Upper lobe of left lung (tissue), 4 donors: ENCODE data around the gene HTR6.
"Not testable (repeated sequence)": the region's sequence is repeated elsewhere in the genome, so short reads cannot be mapped to it uniquely, and the experiment has no call there.

Experiments used
- EP300 ChIP-seq, 4 donors: sonication (generic); formaldehyde crosslinking; IDR thresholded peaks; one replicate each; pipeline ENCODE4 v1.5.1; 2017; ENCODE audit warnings: antibody characterized with exemption in 4 of 4, control low read depth in 2 of 4
- POLR2A ChIP-seq, 4 donors: fragments of 450-650 bp; IDR thresholded peaks; one replicate each; pipeline ENCODE4 v1.5.1; 2016 to 2017; ENCODE audit warnings: antibody characterized with exemption in 4 of 4, mild to moderate bottlenecking in 2 of 4
- POLR2AphosphoS5 ChIP-seq, 2 donors: sonication (generic); formaldehyde crosslinking; IDR thresholded peaks; one replicate each; pipeline ENCODE4 v1.5.1; 2017; ENCODE audit warnings: antibody characterized with exemption in 2 of 2
- TF ChIP-seq, protein P1 (sequence below), 6 experiments: fragments of 450-650 bp in 4 of 6; fragments of 200-600 bp in 2 of 6; sonication (generic) in 2 of 6; IDR thresholded peaks; one replicate each; pipeline ENCODE4 v1.5.1; 2016 to 2019; ENCODE audit warnings: antibody characterized with exemption in 6 of 6

DNA sequence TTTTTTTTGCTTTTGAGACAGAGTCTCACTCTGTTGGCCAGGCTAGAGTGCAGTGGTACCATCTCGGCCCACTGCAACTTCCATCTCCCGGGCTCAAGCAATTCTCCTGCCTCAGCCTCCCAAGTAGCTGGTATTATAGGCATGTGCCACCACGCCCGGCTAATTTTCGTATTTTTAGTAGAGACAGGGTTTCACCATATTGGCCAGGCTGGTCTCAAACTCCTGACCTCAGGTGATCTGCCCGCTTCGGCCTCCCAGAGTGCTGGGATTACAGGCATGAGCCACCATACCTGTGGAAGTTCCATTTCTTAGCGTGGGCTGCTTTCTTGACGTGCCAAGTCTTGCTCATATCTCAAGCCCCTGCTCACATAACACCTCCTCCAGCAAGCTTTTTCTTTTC lies 29.6 kb upstream of the HTR6 start:
- TF ChIP-seq, protein P1, sequence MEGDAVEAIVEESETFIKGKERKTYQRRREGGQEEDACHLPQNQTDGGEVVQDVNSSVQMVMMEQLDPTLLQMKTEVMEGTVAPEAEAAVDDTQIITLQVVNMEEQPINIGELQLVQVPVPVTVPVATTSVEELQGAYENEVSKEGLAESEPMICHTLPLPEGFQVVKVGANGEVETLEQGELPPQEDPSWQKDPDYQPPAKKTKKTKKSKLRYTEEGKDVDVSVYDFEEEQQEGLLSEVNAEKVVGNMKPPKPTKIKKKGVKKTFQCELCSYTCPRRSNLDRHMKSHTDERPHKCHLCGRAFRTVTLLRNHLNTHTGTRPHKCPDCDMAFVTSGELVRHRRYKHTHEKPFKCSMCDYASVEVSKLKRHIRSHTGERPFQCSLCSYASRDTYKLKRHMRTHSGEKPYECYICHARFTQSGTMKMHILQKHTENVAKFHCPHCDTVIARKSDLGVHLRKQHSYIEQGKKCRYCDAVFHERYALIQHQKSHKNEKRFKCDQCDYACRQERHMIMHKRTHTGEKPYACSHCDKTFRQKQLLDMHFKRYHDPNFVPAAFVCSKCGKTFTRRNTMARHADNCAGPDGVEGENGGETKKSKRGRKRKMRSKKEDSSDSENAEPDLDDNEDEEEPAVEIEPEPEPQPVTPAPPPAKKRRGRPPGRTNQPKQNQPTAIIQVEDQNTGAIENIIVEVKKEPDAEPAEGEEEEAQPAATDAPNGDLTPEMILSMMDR (IDR thresholded peaks at IDR 0.05): not testable (repeated sequence)
- not testable (repeated sequence) for TF ChIP-seq POLR2A, POLR2AphosphoS5, EP300 (IDR thresholded peaks at IDR 0.05)
